KMS-11 (cell line): Measurements from ENCODE around the gene NCAM1.
"Not testable (repeated sequence)": the region's sequence is repeated elsewhere in the genome, so short reads cannot be mapped to it uniquely, and the experiment has no call there.

ENCODE experiments used
- H2AFZ ChIP-seq: fragments of 200-600 bp; sonication (generic); 2 replicates; pipeline ENCODE4 v1.6.1; 2016; ENCODE audit warnings: antibody characterized with exemption, mixed run types, low read depth
- H3K27ac ChIP-seq: fragments of 200-600 bp; sonication (generic); 2 replicates; pipeline ENCODE4 v1.6.1; 2016; ENCODE audit warnings: mild to moderate bottlenecking, mixed run types
- H3K27me3 ChIP-seq: fragments of 200-600 bp; sonication (generic); 2 replicates; pipeline ENCODE4 v1.6.1; 2017; ENCODE audit warnings: mild to moderate bottlenecking, low read depth, mixed run types, moderate library complexity; ENCODE audit not compliant: insufficient read depth
- H3K36me3 ChIP-seq: fragments of 200-600 bp; sonication (generic); 2 replicates; pipeline ENCODE4 v1.6.1; 2017; ENCODE audit warnings: mild to moderate bottlenecking, mixed run types; ENCODE audit not compliant: insufficient read depth
- H3K4me1 ChIP-seq: fragments of 200-600 bp; sonication (generic); 2 replicates; pipeline ENCODE4 v1.6.1; 2016; ENCODE audit warnings: mild to moderate bottlenecking, low read depth, mixed run types; ENCODE audit not compliant: poor library complexity, severe bottlenecking
- H3K4me2 ChIP-seq: fragments of 200-600 bp; sonication (generic); 2 replicates; pipeline ENCODE4 v1.7.0; 2016; ENCODE audit warnings: mild to moderate bottlenecking, mixed run types
- H3K4me3 ChIP-seq: fragments of 200-600 bp; sonication (generic); IDR thresholded peaks from 2 replicates; pipeline ENCODE4 v1.6.1; 2017; ENCODE audit warnings: low read depth, low read length, mixed read lengths; ENCODE audit not compliant: insufficient read depth
- H3K79me2 ChIP-seq: fragments of 200-600 bp; sonication (generic); 2 replicates; pipeline ENCODE4 v1.6.1; 2016; ENCODE audit warnings: low read depth, mixed run types; ENCODE audit not compliant: insufficient read depth
- H3K9ac ChIP-seq: fragments of 200-600 bp; sonication (generic); 2 replicates; pipeline ENCODE4 v1.6.1; 2016; ENCODE audit warnings: mild to moderate bottlenecking, mixed run types
- H4K20me1 ChIP-seq: fragments of 200-600 bp; sonication (generic); 2 replicates; pipeline ENCODE4 v1.6.1; 2016; ENCODE audit warnings: mild to moderate bottlenecking, mixed run types; ENCODE audit not compliant: insufficient read depth
- CTCF ChIP-seq: fragments of 200-600 bp; sonication (generic); conservative IDR thresholded peaks from 2 replicates; pipeline ENCODE4 v1.6.1; 2017; ENCODE audit warnings: low read depth, mild to moderate bottlenecking, antibody characterized with exemption, low read length, moderate library complexity, mixed read lengths

Gene NCAM1

GRCh38 chr11:113295993-113296392 is 334.8 kb downstream of the NCAM1 start:
- Histone ChIP-seq H2AFZ (no peak overlapping the region), H3K36me3 (no peaks in the 10 kb centered on the region), H3K9ac (no peak overlapping the region), H3K79me2 (no peaks in the 10 kb centered on the region), H3K4me3 (no peak overlapping the region), H3K27me3 (no peaks in the 10 kb centered on the region), H3K4me1 (no peaks in the 10 kb centered on the region), H4K20me1 (no peaks in the 10 kb centered on the region), H3K4me2 (no peak overlapping the region), H3K27ac (no peak overlapping the region)
- no peak for TF ChIP-seq CTCF

- Histone ChIP-seq H2AFZ (no peak overlapping the region), H3K4me2 (no peak overlapping the region), H3K79me2 (no peaks in the 10 kb centered on the region), H3K36me3 (no peaks in the 10 kb centered on the region), H4K20me1 (no peaks in the 10 kb centered on the region), H3K4me3 (no peak overlapping the region), H3K27me3 (no peaks in the 10 kb centered on the region), H3K4me1 (no peaks in the 10 kb centered on the region), H3K27ac (no peak overlapping the region), H3K9ac (no peak overlapping the region)
- no peak for TF ChIP-seq CTCF
Observed at GRCh38 chr11:113296447-113297205, 335.4 kb downstream of the NCAM1 start.

GRCh38 chr11:113298496-113298895 is 337.3 kb downstream of the NCAM1 start:
- not testable (repeated sequence) for H3K4me2 ChIP-seq, H3K4me3 ChIP-seq, H4K20me1 ChIP-seq, H3K36me3 ChIP-seq, H3K4me1 ChIP-seq, H3K27ac ChIP-seq, H3K9ac ChIP-seq, H2AFZ ChIP-seq, H3K79me2 ChIP-seq, H3K27me3 ChIP-seq

GRCh38 chr11:113304916-113305315 is 343.7 kb downstream of the NCAM1 start:
- H3K27ac ChIP-seq = no peak overlapping the region
- no peak overlapping the region for H3K4me2 ChIP-seq
- H3K36me3 ChIP-seq = no peaks in the 10 kb centered on the region
- no peaks in the 10 kb centered on the region for H3K27me3 ChIP-seq
- H3K79me2 ChIP-seq = no peaks in the 10 kb centered on the region
- no peak for TF ChIP-seq CTCF
- H2AFZ ChIP-seq = no peak overlapping the region
- H4K20me1 ChIP-seq = no peaks in the 10 kb centered on the region
- H3K9ac ChIP-seq = no peak overlapping the region
- no peaks in the 10 kb centered on the region for H3K4me1 ChIP-seq
- no peak overlapping the region for H3K4me3 ChIP-seq

- H3K27me3 ChIP-seq = no peaks in the 10 kb centered on the region
- no peak overlapping the region for H3K4me2 ChIP-seq
- H3K4me3 ChIP-seq = no peak overlapping the region
- TF ChIP-seq CTCF = peak; percentile 83
- H4K20me1 ChIP-seq = no peaks in the 10 kb centered on the region
- H3K4me1 ChIP-seq = no peaks in the 10 kb centered on the region
- H3K79me2 ChIP-seq = no peaks in the 10 kb centered on the region
- H3K9ac ChIP-seq = no peak overlapping the region
- no peaks in the 10 kb centered on the region for H3K36me3 ChIP-seq
- H2AFZ ChIP-seq = no peak overlapping the region
- no peak overlapping the region for H3K27ac ChIP-seq
Observed at GRCh38 chr11:113305440-113306336, 344.5 kb downstream of the NCAM1 start.
